ENCODE measurements around the gene DGCR8. TPM values are rescaled to one million over a fixed set of nuclear protein-coding genes. Genes with fewer than 3 reads are reported as not detected.

Gene DGCR8
- total RNA-seq, 2 donors from 2014 or later = 23.7 to 47.3 TPM

DNA sequence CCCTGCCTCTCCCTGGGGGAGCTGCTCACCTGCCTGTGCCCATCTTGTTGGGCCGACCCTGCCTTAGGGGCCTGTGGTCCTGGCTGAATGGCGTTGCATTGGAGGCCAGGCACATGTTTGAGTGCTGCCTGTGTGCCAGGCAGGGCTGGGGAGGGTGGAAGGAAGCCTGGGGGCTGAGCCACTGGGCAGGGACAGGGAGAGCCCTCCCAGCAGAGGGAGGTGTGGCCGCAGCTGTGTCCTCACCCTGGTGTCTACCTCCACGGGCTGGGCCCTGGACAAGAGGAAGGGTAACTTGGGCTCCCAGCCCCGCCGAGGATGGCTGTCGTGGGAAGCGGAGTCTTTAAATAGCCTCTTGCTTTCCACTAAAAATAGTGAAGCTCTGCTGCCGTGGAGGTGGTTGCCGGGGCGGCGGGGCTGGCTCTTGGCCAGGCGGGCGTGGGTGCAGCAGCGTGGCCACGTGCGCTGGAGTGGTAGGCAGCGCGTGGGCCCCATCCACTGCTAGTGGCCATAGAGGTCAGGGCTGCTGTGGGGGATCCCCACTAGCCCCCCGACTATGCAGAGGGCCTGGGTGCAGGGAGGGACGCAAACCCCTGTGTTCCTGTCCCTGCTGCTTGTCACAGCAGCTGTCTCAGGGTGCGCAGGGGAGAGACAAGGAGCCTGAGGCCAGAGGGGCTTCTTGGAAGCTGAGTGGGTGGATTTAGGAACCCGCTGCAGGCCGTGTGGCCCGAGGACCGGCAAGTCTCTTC, 57.8 kb downstream of the DGCR8 start:
- Histone ChIP-seq H3K9me3 (no peaks in the 10 kb centered on the region), H3K27ac (peak overlapping the region; percentile 25 to 34), H3K36me3 (peaks cover 4% of the 10 kb centered on the region), H3K4me1 (ENCODE audit: control insufficient read depth in 1 of 2, low read depth in 2 of 2) (peaks cover 37 to 59% of the 10 kb centered on the region in 2 donors), H3K27me3 (replicated peaks; ENCODE audit: insufficient read depth) (no peaks in the 10 kb centered on the region), H3K4me3 (peak overlapping the region; percentile 44)
- ATAC-seq (ENCODE audit: insufficient number of reproducible peaks, low FRiP score, low read depth) (no peak), DNase-seq (ENCODE audit: low spot score) (no peak)
- TF ChIP-seq, protein P1, sequence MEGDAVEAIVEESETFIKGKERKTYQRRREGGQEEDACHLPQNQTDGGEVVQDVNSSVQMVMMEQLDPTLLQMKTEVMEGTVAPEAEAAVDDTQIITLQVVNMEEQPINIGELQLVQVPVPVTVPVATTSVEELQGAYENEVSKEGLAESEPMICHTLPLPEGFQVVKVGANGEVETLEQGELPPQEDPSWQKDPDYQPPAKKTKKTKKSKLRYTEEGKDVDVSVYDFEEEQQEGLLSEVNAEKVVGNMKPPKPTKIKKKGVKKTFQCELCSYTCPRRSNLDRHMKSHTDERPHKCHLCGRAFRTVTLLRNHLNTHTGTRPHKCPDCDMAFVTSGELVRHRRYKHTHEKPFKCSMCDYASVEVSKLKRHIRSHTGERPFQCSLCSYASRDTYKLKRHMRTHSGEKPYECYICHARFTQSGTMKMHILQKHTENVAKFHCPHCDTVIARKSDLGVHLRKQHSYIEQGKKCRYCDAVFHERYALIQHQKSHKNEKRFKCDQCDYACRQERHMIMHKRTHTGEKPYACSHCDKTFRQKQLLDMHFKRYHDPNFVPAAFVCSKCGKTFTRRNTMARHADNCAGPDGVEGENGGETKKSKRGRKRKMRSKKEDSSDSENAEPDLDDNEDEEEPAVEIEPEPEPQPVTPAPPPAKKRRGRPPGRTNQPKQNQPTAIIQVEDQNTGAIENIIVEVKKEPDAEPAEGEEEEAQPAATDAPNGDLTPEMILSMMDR (IDR thresholded peaks at IDR 0.05) = no peak

DNA sequence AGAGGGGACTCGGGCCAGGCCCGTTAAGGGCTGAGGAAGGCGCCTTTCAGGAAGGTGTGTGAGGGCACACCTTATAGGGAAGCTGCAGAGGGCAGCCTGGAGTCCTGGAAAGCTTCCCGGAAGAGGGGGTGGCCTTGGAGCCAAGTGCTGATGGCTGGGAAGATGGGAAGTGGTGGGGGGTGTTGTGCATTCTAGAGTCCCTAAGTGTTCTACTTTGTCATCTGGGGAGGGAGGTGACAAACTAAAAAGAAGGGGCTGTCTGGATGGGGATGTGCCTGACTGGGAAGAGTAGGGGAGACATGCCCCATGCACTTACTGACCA, 58.3 kb downstream of the DGCR8 start:
- ATAC-seq (ENCODE audit: insufficient number of reproducible peaks, low FRiP score, low read depth) (no peak), DNase-seq (ENCODE audit: low spot score) (no peak)
- H3K9me3 ChIP-seq = no peaks in the 10 kb centered on the region
- H3K27ac ChIP-seq = peak overlapping the region; percentile 25 to 34
- H3K4me1 ChIP-seq (ENCODE audit: control insufficient read depth in 1 of 2, low read depth in 2 of 2) = peaks cover 31 to 54% of the 10 kb centered on the region in 2 donors
- no peak overlapping the region for H3K4me3 ChIP-seq
- H3K36me3 ChIP-seq = peaks cover 4% of the 10 kb centered on the region
- no peaks in the 10 kb centered on the region for H3K27me3 ChIP-seq (replicated peaks; ENCODE audit: insufficient read depth)
- TF ChIP-seq, protein P1 (IDR thresholded peaks at IDR 0.05) = no peak

DNA sequence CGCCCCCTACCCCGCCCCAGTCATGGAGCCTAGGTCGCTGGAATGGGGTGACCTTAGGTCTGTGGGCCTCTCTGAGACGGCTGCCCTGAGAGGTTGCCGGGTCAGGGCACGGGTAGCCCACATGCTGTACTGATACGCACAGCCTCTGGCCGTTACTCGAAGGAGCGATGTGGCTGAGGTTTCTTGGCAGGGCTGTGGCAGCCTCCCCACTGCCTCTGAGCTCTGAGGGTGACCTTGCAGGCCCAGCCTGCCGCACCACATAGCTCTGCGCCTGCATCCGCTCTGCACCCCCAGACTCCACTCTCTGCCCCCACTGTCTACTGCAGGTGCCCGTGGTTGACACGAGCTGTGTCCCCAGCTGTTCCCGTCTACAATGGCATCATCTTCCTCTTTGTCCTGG, 58.8 kb downstream of the DGCR8 start:
- DNase-seq (ENCODE audit: low spot score) = no peak
- TF ChIP-seq, protein P1 (IDR thresholded peaks at IDR 0.05) = no peak
- ATAC-seq (ENCODE audit: insufficient number of reproducible peaks, low FRiP score, low read depth) = no peak
- Histone ChIP-seq H3K4me1 (ENCODE audit: control insufficient read depth in 1 of 2, low read depth in 2 of 2) (peaks cover 30 to 49% of the 10 kb centered on the region in 2 donors), H3K9me3 (no peaks in the 10 kb centered on the region), H3K27ac (no peak overlapping the region), H3K4me3 (no peak overlapping the region), H3K27me3 (replicated peaks; ENCODE audit: insufficient read depth) (no peaks in the 10 kb centered on the region), H3K36me3 (peaks cover 4% of the 10 kb centered on the region)

DNA sequence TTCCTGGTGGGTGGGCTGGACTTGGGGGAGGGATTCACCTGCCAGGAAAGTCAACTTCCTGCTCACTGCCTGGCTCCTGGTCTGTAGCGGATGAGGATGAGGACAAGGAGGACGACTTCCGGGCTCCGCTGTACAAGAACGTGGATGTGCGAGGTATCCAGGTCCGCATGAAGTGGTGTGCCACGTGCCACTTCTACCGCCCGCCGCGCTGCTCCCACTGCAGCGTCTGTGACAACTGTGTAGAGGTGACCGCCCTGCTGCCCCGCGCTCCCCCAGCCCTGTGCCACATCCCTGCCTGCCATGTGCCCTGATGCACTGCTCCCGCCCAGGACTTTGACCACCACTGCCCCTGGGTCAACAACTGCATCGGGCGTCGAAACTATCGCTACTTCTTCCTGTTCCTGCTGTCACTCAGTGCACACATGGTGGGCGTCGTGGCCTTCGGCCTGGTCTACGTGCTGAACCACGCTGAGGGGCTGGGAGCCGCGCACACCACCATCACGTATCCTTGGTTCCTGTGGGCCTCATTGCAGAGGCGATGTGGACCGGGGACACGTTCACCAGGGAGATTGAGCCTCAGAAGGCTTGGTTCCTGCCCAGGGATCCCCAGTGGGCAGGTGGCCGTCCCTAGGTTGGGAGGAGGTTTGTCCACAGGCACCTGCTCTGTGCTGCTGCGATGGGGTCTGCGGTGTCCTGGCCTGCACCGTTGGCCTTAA, 59.5 kb downstream of the DGCR8 start:
- H3K27me3 ChIP-seq (replicated peaks; ENCODE audit: insufficient read depth) = no peaks in the 10 kb centered on the region
- H3K4me1 ChIP-seq (ENCODE audit: control insufficient read depth in 1 of 2, low read depth in 2 of 2) = peaks cover 30 to 42% of the 10 kb centered on the region in 2 donors
- DNase-seq (ENCODE audit: low spot score) = no peak
- peaks cover 4% of the 10 kb centered on the region for H3K36me3 ChIP-seq
- H3K27ac ChIP-seq = no peak overlapping the region
- H3K9me3 ChIP-seq = no peaks in the 10 kb centered on the region
- no peak for ATAC-seq (ENCODE audit: insufficient number of reproducible peaks, low FRiP score, low read depth)
- H3K4me3 ChIP-seq = no peak overlapping the region
- TF ChIP-seq, protein P1 (IDR thresholded peaks at IDR 0.05) = no peak

DNA sequence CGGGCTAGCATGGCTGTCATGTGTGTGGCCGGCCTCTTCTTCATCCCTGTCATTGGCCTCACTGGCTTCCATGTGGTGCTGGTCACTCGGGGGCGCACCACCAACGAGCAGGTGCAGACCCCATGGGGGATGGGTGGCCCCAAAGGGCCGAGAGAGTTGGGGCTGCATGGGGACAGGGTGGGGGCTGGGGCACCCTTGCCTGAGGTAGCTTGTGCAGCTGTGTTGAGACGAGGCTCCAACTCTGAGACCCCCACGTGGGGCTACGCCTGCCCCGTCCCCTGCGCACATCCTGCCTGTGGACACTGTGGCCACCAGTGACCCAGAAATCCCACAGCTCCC, 60.0 kb downstream of the DGCR8 start:
- ATAC-seq (ENCODE audit: insufficient number of reproducible peaks, low FRiP score, low read depth) = no peak
- Histone ChIP-seq H3K9me3 (no peaks in the 10 kb centered on the region), H3K36me3 (peaks cover 4% of the 10 kb centered on the region), H3K27ac (no peak overlapping the region), H3K4me1 (ENCODE audit: control insufficient read depth in 1 of 2, low read depth in 2 of 2) (peaks cover 29 to 39% of the 10 kb centered on the region in 2 donors), H3K27me3 (replicated peaks; ENCODE audit: insufficient read depth) (no peaks in the 10 kb centered on the region), H3K4me3 (no peak overlapping the region)
- TF ChIP-seq, protein P1 (IDR thresholded peaks at IDR 0.05) = no peak
- no peak for DNase-seq (ENCODE audit: low spot score)

Data from thoracic aorta (tissue), 2 donors.